ENCODE data around the gene CRYL1.

GRCh38 chr13:20571676-20572075, 46.0 kb upstream of the CRYL1 start:
- no peak for TF ChIP-seq CTCF (IDR thresholded peaks at IDR 0.05; ENCODE audit: low read depth, low read length)
- TF ChIP-seq MAX (IDR thresholded peaks at IDR 0.05; ENCODE audit: low read depth, low read length), result no peak
- no peak for TF ChIP-seq MYC (IDR thresholded peaks at IDR 0.05; ENCODE audit: low read depth, low read length)

All from NB4 (cell line).